Gastroesophageal sphincter (tissue), 4 donors: ENCODE data around the gene SLC30A7. TPM values are rescaled to one million over a fixed set of nuclear protein-coding genes. Genes with fewer than 3 reads are reported as not detected.

Experiments
- ATAC-seq: fragments of 150-250 bp; one replicate; pipeline ENCODE4 v1.9.1; 2016; ENCODE audit warnings: mild to moderate bottlenecking, moderate library complexity
- H3K27ac ChIP-seq, 4 donors: fragments of 200-600 bp; sonication (generic) in 3 of 4; 1 replicate in 3 of 4; 2 replicates in 1 of 4; pipeline ENCODE4 v1.5.1; 2016 to 2019
- H3K27me3 ChIP-seq: fragments of 200-600 bp; sonication (generic); one replicate; pipeline ENCODE4 v1.5.1; 2019
- H3K36me3 ChIP-seq, 2 donors: fragments of 200-600 bp; sonication (generic); one replicate each; pipeline ENCODE4 v1.5.1; 2019; ENCODE audit warnings: control low read depth in 1 of 2
- H3K4me1 ChIP-seq, 3 donors: fragments of 200-600 bp; sonication (generic); 1 replicate in 2 of 3; 2 replicates in 1 of 3; pipeline ENCODE4 v1.5.1; 2016 to 2019; ENCODE audit warnings: control low read depth in 2 of 3
- H3K4me3 ChIP-seq, 2 donors: fragments of 200-600 bp; sonication (generic); one replicate each; pipeline ENCODE4 v1.5.1; 2019; ENCODE audit warnings: mild to moderate bottlenecking in 1 of 2, moderate library complexity in 1 of 2
- H3K9me3 ChIP-seq, 3 donors: fragments of 200-600 bp; sonication (generic); one replicate each; pipeline ENCODE4 v1.5.1; 2017 to 2019; ENCODE audit warnings: control low read depth in 2 of 3
- EP300 ChIP-seq: sonication (generic); formaldehyde crosslinking; IDR thresholded peaks from one replicate; pipeline ENCODE4 v1.6.1; 2017; ENCODE audit warnings: antibody characterized with exemption, mild to moderate bottlenecking
- POLR2A ChIP-seq, 2 donors: fragments of 450-650 bp; IDR thresholded peaks; one replicate each; pipeline ENCODE4 v1.6.1; 2017; ENCODE audit warnings: antibody characterized with exemption in 2 of 2, mild to moderate bottlenecking in 2 of 2, moderate library complexity in 1 of 2
- POLR2AphosphoS5 ChIP-seq: sonication (generic); formaldehyde crosslinking; IDR thresholded peaks from one replicate; pipeline ENCODE4 v1.6.1; 2017; ENCODE audit warnings: antibody characterized with exemption
- WGBS, 2 donors: methylation state at CpG; one replicate each; pipeline ENCODE4 v1.1.5; 2018; ENCODE audit warnings: low coverage in 1 of 2; 5-methylcytosine and 5-hydroxymethylcytosine counted together
- total RNA-seq, 4 donors: library from RNA; depleted of rRNA; stranded (reverse); fragments of >200 nt; gene quantifications; one replicate each; pipeline ENCODE4 v1.1.0, GENCODE V29; 2016
- TF ChIP-seq, protein P1 (sequence below), 4 experiments: fragments of 200-600 bp in 2 of 4; fragments of 450-650 bp in 2 of 4; sonication (generic) in 1 of 4; IDR thresholded peaks; one replicate each; pipeline ENCODE4 v1.5.1; 2017 to 2019; ENCODE audit warnings: antibody characterized with exemption in 4 of 4, mild to moderate bottlenecking in 2 of 4, moderate library complexity in 2 of 4

The SLC30A7 gene
- total RNA-seq, 4 donors from 2014 or later, result 11.2 to 19.8 (median 17.1) TPM

- H3K27ac ChIP-seq, result peak overlapping the region in 1 of 4 donors; percentile 12
- peaks cover 0 to 5% (median 0%) of the 10 kb centered on the region in 3 donors for H3K9me3 ChIP-seq
- peaks cover 0 to 8% of the 10 kb centered on the region in 2 donors for H3K36me3 ChIP-seq
- H3K4me3 ChIP-seq, result no peak overlapping the region
- peaks cover 0 to 42% (median 0%) of the 10 kb centered on the region in 3 donors for H3K4me1 ChIP-seq
- ATAC-seq, result no peak
- 100% methylated on average over 1 of the region's 1 CpG for WGBS, 2 donors
- no peaks in the 10 kb centered on the region for H3K27me3 ChIP-seq
- TF ChIP-seq POLR2A (IDR thresholded peaks at IDR 0.05) (no peak), POLR2AphosphoS5 (no peak), EP300 (no peak)
- TF ChIP-seq, protein P1, sequence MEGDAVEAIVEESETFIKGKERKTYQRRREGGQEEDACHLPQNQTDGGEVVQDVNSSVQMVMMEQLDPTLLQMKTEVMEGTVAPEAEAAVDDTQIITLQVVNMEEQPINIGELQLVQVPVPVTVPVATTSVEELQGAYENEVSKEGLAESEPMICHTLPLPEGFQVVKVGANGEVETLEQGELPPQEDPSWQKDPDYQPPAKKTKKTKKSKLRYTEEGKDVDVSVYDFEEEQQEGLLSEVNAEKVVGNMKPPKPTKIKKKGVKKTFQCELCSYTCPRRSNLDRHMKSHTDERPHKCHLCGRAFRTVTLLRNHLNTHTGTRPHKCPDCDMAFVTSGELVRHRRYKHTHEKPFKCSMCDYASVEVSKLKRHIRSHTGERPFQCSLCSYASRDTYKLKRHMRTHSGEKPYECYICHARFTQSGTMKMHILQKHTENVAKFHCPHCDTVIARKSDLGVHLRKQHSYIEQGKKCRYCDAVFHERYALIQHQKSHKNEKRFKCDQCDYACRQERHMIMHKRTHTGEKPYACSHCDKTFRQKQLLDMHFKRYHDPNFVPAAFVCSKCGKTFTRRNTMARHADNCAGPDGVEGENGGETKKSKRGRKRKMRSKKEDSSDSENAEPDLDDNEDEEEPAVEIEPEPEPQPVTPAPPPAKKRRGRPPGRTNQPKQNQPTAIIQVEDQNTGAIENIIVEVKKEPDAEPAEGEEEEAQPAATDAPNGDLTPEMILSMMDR (IDR thresholded peaks at IDR 0.05), result no peak
These were observed 4.5 kb upstream of the SLC30A7 start for GRCh38 chr1:100891380-100891779.

GRCh38 chr1:100892554-100892953 is 3.3 kb upstream of the SLC30A7 start:
- TF ChIP-seq POLR2A (IDR thresholded peaks at IDR 0.05), result no peak
- TF ChIP-seq POLR2AphosphoS5, result no peak
- TF ChIP-seq, protein P1 (IDR thresholded peaks at IDR 0.05), result no peak
- TF ChIP-seq EP300, result no peak
- H3K4me3 ChIP-seq, result no peak overlapping the region
- WGBS, 2 donors, result 92 to 95% methylated on average over 3 of the region's 3 CpGs
- no peak for ATAC-seq
- peaks cover 5 to 54% (median 7%) of the 10 kb centered on the region in 3 donors for H3K4me1 ChIP-seq
- H3K9me3 ChIP-seq, result peaks cover 0 to 5% (median 0%) of the 10 kb centered on the region in 3 donors
- H3K36me3 ChIP-seq, result peaks cover 0 to under 1% of the 10 kb centered on the region in 2 donors
- no peaks in the 10 kb centered on the region for H3K27me3 ChIP-seq
- peak overlapping the region in 1 of 4 donors; percentile 12 for H3K27ac ChIP-seq

- Histone ChIP-seq H3K27ac (peak overlapping the region in 2 of 4 donors; percentile 93 to 95), H3K4me3 (peak overlapping the region; percentile 77 to 95), H3K9me3 (peaks cover 0 to 5% (median 0%) of the 10 kb centered on the region in 3 donors), H3K36me3 (peaks cover 0 to under 1% of the 10 kb centered on the region in 2 donors), H3K4me1 (peaks cover 5 to 63% (median 9%) of the 10 kb centered on the region in 3 donors), H3K27me3 (no peaks in the 10 kb centered on the region)
- ATAC-seq, result no peak
- 8 to 32% methylated on average over 2 of the region's 2 CpGs for WGBS, 2 donors
- TF ChIP-seq POLR2A (IDR thresholded peaks at IDR 0.05), result no peak
- no peak for TF ChIP-seq POLR2AphosphoS5
- no peak for TF ChIP-seq EP300
- TF ChIP-seq, protein P1 (IDR thresholded peaks at IDR 0.05), result no peak
These were observed 2.2 kb upstream of the SLC30A7 start for GRCh38 chr1:100893718-100894117.

DNA sequence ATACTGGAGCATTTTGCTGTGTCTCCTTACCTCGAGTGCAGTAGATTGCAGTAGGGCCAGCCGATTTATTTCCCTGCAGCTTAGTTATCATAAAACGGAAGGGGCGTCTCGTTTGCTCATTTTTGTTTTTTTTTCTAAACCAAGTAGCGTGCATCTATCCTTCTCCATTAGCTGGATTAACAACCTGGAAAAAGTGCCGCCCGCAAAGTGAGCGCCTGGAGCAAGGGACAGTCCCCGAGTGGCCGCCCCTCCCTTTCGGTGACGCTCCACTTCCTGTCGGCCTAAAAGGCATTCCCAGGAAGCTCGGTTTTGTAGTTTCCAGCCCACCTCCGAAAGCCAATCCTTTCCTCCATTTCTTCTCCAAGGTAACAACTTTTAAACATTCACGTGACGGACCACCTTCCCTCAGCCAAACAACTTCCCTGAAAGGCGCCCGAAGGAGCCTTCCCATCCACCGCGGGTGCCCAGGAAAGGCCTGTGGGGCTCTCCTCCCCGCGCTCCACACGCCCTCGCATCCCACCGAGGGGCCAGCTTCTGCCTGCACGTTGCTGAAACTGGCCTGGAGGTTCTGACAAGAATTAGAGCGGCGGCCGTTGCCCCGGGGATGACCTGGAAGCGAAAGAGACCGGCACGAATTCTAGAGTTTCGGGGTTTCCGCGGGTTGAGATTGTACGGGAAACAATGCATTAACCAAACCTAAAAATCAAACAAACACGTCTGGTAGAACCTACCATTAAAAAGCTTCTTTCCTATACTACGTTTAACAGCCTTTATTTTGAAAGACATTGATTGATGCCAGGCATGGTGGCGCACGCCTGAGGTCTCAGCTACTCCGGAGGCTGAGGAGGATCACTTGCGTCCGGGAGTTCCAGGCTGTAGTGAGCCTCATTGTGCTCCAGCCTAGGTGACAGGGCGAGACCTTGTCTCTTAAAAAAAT is 1.0 kb upstream of the SLC30A7 start, which contains the start of gene EXTL2:
Gene EXTL2, minus strand, starts transcription at position 240 of the 937 bp plus-strand sequence. CDS start 6,085 bp downstream, outside the sequence.
- peak within 1 kb of the TSS; percentile 92 to 96 (median 94) for H3K27ac ChIP-seq
- no peak for TF ChIP-seq POLR2AphosphoS5
- peak in 1 of 2 donors; percentile 15 for TF ChIP-seq POLR2A (IDR thresholded peaks at IDR 0.05)
- TF ChIP-seq, protein P1 (IDR thresholded peaks at IDR 0.05), result no peak
- TF ChIP-seq EP300, result no peak
- WGBS, 2 donors, result 0% methylated on average over 12 to 24 of the region's 47 CpGs
- peaks cover 0 to 4% (median 0%) of the 10 kb centered on the region in 3 donors for H3K9me3 ChIP-seq
- peak within 1 kb of the TSS; percentile 77 to 95 for H3K4me3 ChIP-seq
- H3K4me1 ChIP-seq, result peaks cover 5 to 63% (median 9%) of the 10 kb centered on the region in 3 donors
- ATAC-seq, result peak; percentile 63
- no peaks in the 10 kb centered on the region for H3K27me3 ChIP-seq
- H3K36me3 ChIP-seq, result peaks cover 0 to 12% of the 10 kb centered on the region in 2 donors
